Endothelial cell of umbilical vein (primary cell): ENCODE data around the gene CHRM1. TPM values are rescaled to one million over a fixed set of nuclear protein-coding genes. Genes with fewer than 3 reads are reported as not detected.
"Not testable (repeated sequence)": the region's sequence is repeated elsewhere in the genome, so short reads cannot be mapped to it uniquely, and the experiment has no call there.

Experiments used
- BruUV-seq: library from RNA; stranded (reverse); fragments of 400-500 nt; replicated peaks from 2 replicates; lab custom pipeline; 2021; lab: Mats Ljungman, UMichigan
- CTCF ChIA-PET: fragments of 300-600, 350-600 bp; sonication (Branson Sonifier 250); formaldehyde crosslinking; loops from one replicate; lab custom pipeline; 2021; ENCODE audit warnings: antibody characterized with exemption, inconsistent platforms; lab: Charles Lee
- POLR2A ChIA-PET: fragments of 300-600, 350-600 bp; sonication (Branson Sonifier 250); formaldehyde crosslinking; loops from one replicate; lab custom pipeline; 2021; ENCODE audit warnings: antibody characterized with exemption, inconsistent platforms; lab: Charles Lee
- DNase-seq: peaks from one replicate; pipeline ENCODE4 v3.0.0-alpha.2; 2011; ENCODE audit warnings: low read depth, low spot score
- FAIRE-seq: peaks from 2 replicates; lab custom pipeline; 2011; peaks lifted over from hg19 to GRCh38; lab: Jason Lieb, UNC
- H2AFZ ChIP-seq: 2 replicates; pipeline ENCODE4 v1.6.0; 2012; ENCODE audit warnings: low read depth, low read length, control low read depth, inconsistent platforms
- H3K27ac ChIP-seq: 2 replicates; pipeline ENCODE4 v1.5.1; 2011; ENCODE audit warnings: low read depth, mild to moderate bottlenecking, control low read depth, low read length, moderate library complexity; ENCODE audit not compliant: insufficient read depth
- H3K27me3 ChIP-seq, 2 experiments: 2 replicates each; pipeline versions ENCODE4 v1.6.0 to v1.6.1; 2011; ENCODE audit warnings: low read length in 2 of 2, mixed read lengths in 1 of 2; ENCODE audit not compliant: control insufficient read depth in 2 of 2, insufficient read depth in 2 of 2
- H3K36me3 ChIP-seq, 2 experiments: 2 replicates in 1 of 2; 3 replicates in 1 of 2; pipeline ENCODE4 v1.5.1; 2011; ENCODE audit warnings: low read length in 2 of 2, mild to moderate bottlenecking in 1 of 2, moderate library complexity in 1 of 2; ENCODE audit not compliant: control insufficient read depth in 2 of 2, insufficient read depth in 2 of 2; ENCODE audit errors: extremely low read depth in 1 of 2
- H3K4me1 ChIP-seq: 3 replicates; pipeline ENCODE4 v1.5.1; 2011; ENCODE audit warnings: mild to moderate bottlenecking, low read length; ENCODE audit not compliant: control insufficient read depth, insufficient read depth; ENCODE audit errors: extremely low read depth
- H3K4me2 ChIP-seq: 2 replicates; pipeline ENCODE4 v1.6.1; 2011; ENCODE audit warnings: low read length, control low read depth, mixed read lengths; ENCODE audit not compliant: insufficient read depth
- H3K4me3 ChIP-seq, 3 experiments: fragments of 200-600 bp in 1 of 3; sonication (generic), shearing (Covaris generic) in 1 of 3; replicated peaks in 1 of 3; 2 replicates each; pipeline ENCODE4 v1.5.1; 2011 to 2016; ENCODE audit warnings: control low read depth in 3 of 3, low read length in 3 of 3, mild to moderate bottlenecking in 2 of 3, inconsistent platforms in 1 of 3, low read depth in 1 of 3, moderate library complexity in 1 of 3; ENCODE audit not compliant: insufficient read depth in 1 of 3
- H3K79me2 ChIP-seq: 2 replicates; pipeline ENCODE4 v1.6.0; 2012; ENCODE audit warnings: low read length, inconsistent platforms; ENCODE audit not compliant: control insufficient read depth, insufficient read depth
- H3K9ac ChIP-seq: replicated peaks from 2 replicates; pipeline ENCODE3; 2011; ENCODE audit warnings: low read length, control low read depth; ENCODE audit not compliant: insufficient read depth; ENCODE audit errors: extremely low read depth
- H3K9me1 ChIP-seq: replicated peaks from 3 replicates; pipeline ENCODE4 v1.6.0; 2011; ENCODE audit warnings: mild to moderate bottlenecking, low read length; ENCODE audit not compliant: control insufficient read depth, insufficient read depth; ENCODE audit errors: extremely low read depth
- H3K9me3 ChIP-seq: replicated peaks from 2 replicates; pipeline ENCODE4 v1.5.1; 2012; ENCODE audit warnings: low read length, inconsistent platforms; ENCODE audit not compliant: control insufficient read depth, insufficient read depth
- H4K20me1 ChIP-seq: replicated peaks from 2 replicates; pipeline ENCODE3; 2011; ENCODE audit warnings: mild to moderate bottlenecking, low read length; ENCODE audit not compliant: control insufficient read depth, insufficient read depth; ENCODE audit errors: extremely low read depth
- EZH2 ChIP-seq: IDR thresholded peaks from 2 replicates; pipeline ENCODE4 v1.6.1; 2012; ENCODE audit warnings: borderline replicate concordance, low read depth, mild to moderate bottlenecking, moderate library complexity, low read length, inconsistent platforms; ENCODE audit not compliant: severe bottlenecking
- FOS ChIP-seq: IDR thresholded peaks from 2 replicates; pipeline ENCODE4 v1.6.1; 2011; ENCODE audit warnings: mild to moderate bottlenecking, low read length, moderate library complexity, borderline replicate concordance; ENCODE audit not compliant: insufficient read depth
- GATA2 ChIP-seq: IDR thresholded peaks from 2 replicates; pipeline ENCODE4 v1.7.0; 2011; ENCODE audit warnings: low read depth, mild to moderate bottlenecking, moderate library complexity, mixed read lengths, low read length; ENCODE audit not compliant: insufficient read length, insufficient read depth
- JUN ChIP-seq: IDR thresholded peaks from 2 replicates; pipeline ENCODE4 v1.6.1; 2011; ENCODE audit warnings: borderline replicate concordance, low read depth; ENCODE audit not compliant: insufficient read length, insufficient read depth
- MAX ChIP-seq: IDR thresholded peaks from 2 replicates; pipeline ENCODE4 v1.6.1; 2011; ENCODE audit not compliant: insufficient read depth, insufficient read length
- MYC ChIP-seq: IDR thresholded peaks from one replicate; pipeline ENCODE4 v1.6.1; 2011; ENCODE audit warnings: mild to moderate bottlenecking, low read depth, low read length
- POLR2A ChIP-seq: IDR thresholded peaks from 2 replicates; pipeline ENCODE4 v1.6.1; 2012; ENCODE audit warnings: low read depth, mild to moderate bottlenecking, control low read depth, low read length
- POLR2AphosphoS5 ChIP-seq: IDR thresholded peaks from 2 replicates; pipeline ENCODE4 v1.6.1; 2012; ENCODE audit warnings: low read depth, mild to moderate bottlenecking, control low read depth, low read length, moderate library complexity; ENCODE audit not compliant: insufficient read depth
- dilution Hi-C: fragments of 300-500 bp; cut with MboI; formaldehyde crosslinking; loops from one replicate; pipeline ENCODE4 v1.15.0; 2019; ENCODE audit warnings: low sequenced_read_pairs; ENCODE audit not compliant: extremely low pct_ligation_motif_present
- intact Hi-C: fragments of 100-400 bp; cut with micrococcal nuclease; formaldehyde crosslinking; loops from one replicate; pipeline ENCODE4 v1.10.0; 2022
- polyA plus RNA-seq, 4 experiments: library from polyadenylated mRNA; depleted of rRNA in 3 of 4; stranded (reverse) in 3 of 4; unstranded in 1 of 4; fragments of >200 nt; gene quantifications; 2 replicates each; pipeline versions ENCODE4 v1.2.1 to v1.2.3, GENCODE V29; 2011 to 2012; ENCODE audit warnings: missing spikeins in 1 of 4
- total RNA-seq: library from RNA; stranded (reverse); gene quantifications from 2 replicates; pipeline ENCODE4 v1.2.3, GENCODE V29; 2021

CHRM1 gene
- total and polyA plus RNA-seq, 2 donors (not counting 3 experiments of a cell fraction or from before 2014, with no cell fraction given): not detected

DNA sequence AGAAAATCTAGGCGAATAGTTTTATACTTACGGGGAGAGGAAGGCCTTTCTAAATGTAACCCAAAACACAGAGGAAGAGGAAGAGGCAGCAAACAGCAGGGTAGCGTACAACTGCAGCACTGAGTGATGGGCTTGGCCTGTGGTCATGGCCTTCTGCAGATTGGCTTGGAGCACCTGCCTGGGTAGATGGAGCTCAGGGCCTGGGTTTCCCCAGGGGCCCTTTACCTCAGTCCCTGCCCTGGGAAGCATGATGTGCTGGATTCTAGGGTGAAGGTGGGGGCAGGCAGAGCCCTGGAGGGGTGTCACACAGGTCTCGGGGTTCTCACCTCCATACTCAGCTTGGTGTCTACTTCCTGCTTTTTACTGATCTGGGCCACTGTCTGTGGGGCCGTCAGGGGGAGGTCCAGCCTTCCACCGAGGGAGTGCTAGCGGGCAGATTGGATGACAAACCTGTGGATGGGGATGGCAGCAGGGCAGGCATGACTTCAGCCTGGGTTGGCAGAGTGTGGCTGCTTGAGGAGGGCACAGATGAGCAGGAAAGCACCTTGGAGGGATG lies 27.7 kb upstream of the CHRM1 start:
- dilution Hi-C loops (no loop called here), intact Hi-C loops (no loop called here)
- no peak for TF ChIP-seq MAX
- TF ChIP-seq POLR2A: no peak
- TF ChIP-seq FOS: no peak
- TF ChIP-seq MYC: no peak
- no peak for TF ChIP-seq EZH2
- no peak for TF ChIP-seq GATA2
- no peak for TF ChIP-seq POLR2AphosphoS5
- no peak for TF ChIP-seq JUN
- no peak overlapping the region for H3K4me2 ChIP-seq
- H3K27ac ChIP-seq: no peak overlapping the region
- BruUV-seq: no TSS peak
- no peaks in the 10 kb centered on the region for H3K9me1 ChIP-seq
- no peaks in the 10 kb centered on the region for H4K20me1 ChIP-seq
- H2AFZ ChIP-seq: no peak overlapping the region
- H3K9me3 ChIP-seq: no peaks in the 10 kb centered on the region
- no peaks in the 10 kb centered on the region for H3K4me1 ChIP-seq
- ChIA-PET POLR2A (no interaction called here), CTCF (interaction anchor here (1.3 kb wide), 1 partner anchor 87 kb away, joined by 3 read pairs; no protein-coding TSS in a partner anchor)
- no peaks in the 10 kb centered on the region for H3K79me2 ChIP-seq
- peaks cover 0 to 3% of the 10 kb centered on the region in 2 experiments for H3K27me3 ChIP-seq
- H3K4me3 ChIP-seq: no peak overlapping the region
- no peak overlapping the region for H3K9ac ChIP-seq
- H3K36me3 ChIP-seq: no peaks in the 10 kb centered on the region
- FAIRE-seq (no peak), DNase-seq (no peak)

GRCh38 chr11:62945538-62945937 lies 24.4 kb upstream of the CHRM1 start:
- FAIRE-seq, H3K4me2 ChIP-seq, H3K9ac ChIP-seq, H3K9me3 ChIP-seq, H3K4me1 ChIP-seq, H4K20me1 ChIP-seq, H3K27me3 ChIP-seq, H3K36me3 ChIP-seq, POLR2A ChIA-PET, H2AFZ ChIP-seq, BruUV-seq, CTCF ChIA-PET, intact Hi-C loops, H3K4me3 ChIP-seq, dilution Hi-C loops, H3K27ac ChIP-seq, H3K9me1 ChIP-seq, DNase-seq, H3K79me2 ChIP-seq: not testable (repeated sequence)

DNA sequence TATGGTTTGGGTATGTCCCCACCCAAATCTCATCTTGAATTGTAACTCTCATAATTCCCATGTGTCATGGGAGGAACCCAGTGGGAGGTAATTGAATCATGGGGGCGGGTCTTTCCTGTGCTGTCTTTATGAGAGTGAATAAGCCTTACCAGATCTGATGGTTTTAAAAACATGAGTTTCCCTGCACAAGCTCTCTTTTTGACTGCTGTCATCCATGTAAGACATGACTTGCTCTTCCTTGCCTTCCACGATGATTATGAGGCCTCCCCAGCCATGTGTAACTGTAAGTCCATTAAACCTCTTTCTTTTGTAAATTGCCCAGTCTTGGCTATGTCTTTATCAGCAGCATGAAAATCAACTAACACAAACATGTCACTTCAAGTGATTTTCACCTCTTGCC lies 16.4 kb upstream of the CHRM1 start:
- H3K79me2 ChIP-seq, BruUV-seq, DNase-seq, H3K4me3 ChIP-seq, H3K9me1 ChIP-seq, FAIRE-seq, H4K20me1 ChIP-seq, H3K27me3 ChIP-seq, H3K36me3 ChIP-seq, H3K27ac ChIP-seq, H3K9ac ChIP-seq, H3K4me2 ChIP-seq, intact Hi-C loops, POLR2A ChIA-PET, dilution Hi-C loops, H3K4me1 ChIP-seq, H3K9me3 ChIP-seq, H2AFZ ChIP-seq: not testable (repeated sequence)
- CTCF ChIA-PET: interaction anchor here (0.6 to 1.5 kb wide), 3 partner anchors 15 to 124 kb away, joined by 3 to 4 read pairs (median 3); no protein-coding TSS in a partner anchor
